ENCODE data around the gene PLXDC1.

Gene PLXDC1

DNA sequence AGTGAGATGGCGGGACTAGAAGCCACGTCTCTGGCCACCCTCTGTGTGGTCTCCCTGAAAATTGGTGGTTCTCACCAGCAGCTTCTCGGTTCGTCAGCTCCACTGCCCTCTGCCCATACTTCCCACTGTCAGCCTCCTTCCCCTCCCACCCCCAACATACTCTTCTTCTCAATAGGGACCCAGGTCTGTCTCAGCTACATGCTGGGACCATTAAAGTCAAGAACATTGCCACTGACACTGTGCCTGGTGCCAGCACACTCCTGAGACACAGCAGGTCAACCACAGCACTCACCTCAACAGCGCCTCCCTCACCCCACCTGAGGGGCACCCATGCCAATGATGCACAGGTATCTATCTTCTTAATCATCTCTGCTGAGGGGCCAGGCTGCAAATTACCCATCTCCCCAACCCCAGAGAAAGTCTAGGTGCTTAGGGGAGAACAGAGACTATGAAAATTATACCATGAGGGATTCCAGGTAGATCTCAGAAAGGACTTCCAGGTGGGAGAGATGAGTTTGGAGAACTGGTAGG, 1.3 kb downstream of the PLXDC1 start:
- Mint-ChIP-seq H3K4me3 (peak overlapping the region; percentile 40 to 67), H3K27me3 (peaks cover 8% of the 10 kb centered on the region), H3K27ac (no peak overlapping the region), H3K9me3 (no peaks in the 10 kb centered on the region), H3K4me1 (peaks cover 58% of the 10 kb centered on the region)
- DNase-seq = no peak
- no peak for ATAC-seq

DNA sequence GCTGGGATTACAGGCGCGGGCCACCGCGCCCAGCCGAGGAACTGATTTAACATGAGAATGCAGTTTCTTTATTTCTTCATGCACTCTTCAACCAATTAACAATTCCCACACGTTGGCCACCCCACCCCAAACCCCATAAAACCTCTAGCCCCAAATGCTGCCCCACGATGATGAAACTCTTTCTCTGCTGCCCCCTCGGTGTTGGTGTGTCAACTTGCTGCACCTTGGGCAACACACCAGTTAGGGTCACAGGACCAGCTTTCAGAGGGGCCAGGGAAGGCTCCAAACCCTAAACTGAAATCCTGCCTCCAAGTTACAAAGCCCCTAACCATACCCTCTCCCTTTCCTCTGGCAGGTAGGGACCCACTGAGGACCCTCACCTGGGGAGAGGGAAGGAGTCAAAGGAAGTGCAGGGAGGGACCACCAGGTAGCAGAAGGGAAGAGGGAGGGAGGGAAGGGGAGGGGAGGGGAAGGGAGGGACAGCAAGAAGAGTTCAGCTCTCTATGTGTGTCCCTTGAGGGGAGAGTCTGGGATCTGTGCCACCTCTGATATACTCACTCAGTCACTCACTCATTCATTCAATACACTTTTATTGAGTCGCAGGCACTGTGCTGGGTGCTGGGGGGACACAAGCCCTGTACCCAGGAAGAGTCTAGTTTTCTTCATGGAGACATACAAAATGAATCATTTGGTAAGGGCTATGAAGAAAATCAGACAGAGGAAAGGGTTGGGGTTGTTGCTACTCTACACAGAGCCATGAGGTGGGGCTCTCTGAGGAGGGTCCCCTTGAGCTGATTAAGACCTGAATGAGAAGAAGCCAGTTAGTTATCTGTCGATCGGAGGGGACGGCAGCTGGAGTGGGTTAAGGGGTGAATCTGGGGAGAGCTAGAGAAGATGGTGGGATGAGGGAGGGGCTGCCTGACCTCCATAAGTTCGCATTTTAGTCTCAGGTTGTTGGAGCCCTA, 3.9 kb downstream of the PLXDC1 start:
- no peaks in the 10 kb centered on the region for H3K9me3 Mint-ChIP-seq
- ATAC-seq (no peak), DNase-seq (no peak)
- peaks cover 8% of the 10 kb centered on the region for H3K27me3 Mint-ChIP-seq
- H3K4me3 Mint-ChIP-seq = no peak overlapping the region
- H3K27ac Mint-ChIP-seq = no peak overlapping the region
- H3K4me1 Mint-ChIP-seq = peaks cover 32% of the 10 kb centered on the region

DNA sequence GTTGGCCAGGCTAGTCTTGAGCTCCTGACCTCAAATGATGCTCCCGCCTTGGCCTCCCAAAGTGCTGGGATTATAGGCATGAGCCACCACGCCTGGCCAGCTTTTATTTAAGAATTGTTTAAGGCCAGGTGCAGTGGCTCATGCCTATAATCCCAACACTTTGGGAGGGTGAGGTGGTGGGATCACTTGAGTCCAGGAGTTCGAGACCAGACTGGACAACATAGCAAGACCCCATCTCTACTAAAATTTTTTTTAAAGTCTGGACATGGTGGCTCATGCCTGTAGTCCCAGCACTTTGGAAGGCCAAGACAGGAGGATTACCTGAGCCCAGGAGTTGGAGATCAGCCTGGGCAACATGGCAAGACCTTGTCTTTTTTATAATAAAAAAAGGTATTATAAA, 5.2 kb downstream of the PLXDC1 start:
- peaks cover 8% of the 10 kb centered on the region for H3K27me3 Mint-ChIP-seq
- H3K27ac Mint-ChIP-seq = no peak overlapping the region
- DNase-seq (no peak), ATAC-seq (no peak)
- peaks cover 0 to 6% of the 10 kb centered on the region in 2 donors for H3K9me3 Mint-ChIP-seq
- no peak overlapping the region for H3K4me3 Mint-ChIP-seq
- H3K4me1 Mint-ChIP-seq = peaks cover 22% of the 10 kb centered on the region

DNA sequence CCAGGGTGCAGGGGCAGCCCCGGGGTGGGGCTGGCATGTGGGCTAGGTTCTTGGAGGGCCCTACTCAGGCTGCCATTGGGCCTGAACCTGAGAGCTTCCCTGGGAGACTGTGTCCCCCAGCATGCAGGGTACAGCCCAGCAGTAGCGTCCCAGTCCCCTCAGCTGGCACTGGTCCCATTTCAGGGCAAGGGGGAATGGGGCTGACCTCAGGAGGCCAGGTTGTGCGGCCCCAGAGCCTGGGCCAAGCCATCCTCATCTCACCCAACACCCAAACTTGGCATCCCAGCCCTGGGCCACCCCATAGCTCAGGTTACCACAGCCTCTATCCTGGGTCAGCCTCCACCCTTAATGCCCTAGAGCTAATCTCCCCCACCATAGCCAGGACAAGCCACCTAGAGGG, 6.3 kb downstream of the PLXDC1 start:
- Mint-ChIP-seq H3K4me3 (no peak overlapping the region), H3K4me1 (peaks cover 13% of the 10 kb centered on the region), H3K27ac (peak overlapping the region in 1 of 2 donors; percentile 38), H3K9me3 (peaks cover 0 to 6% of the 10 kb centered on the region in 2 donors), H3K27me3 (peaks cover under 1% of the 10 kb centered on the region)
- ATAC-seq = peak; percentile 20
- no peak for DNase-seq

DNA sequence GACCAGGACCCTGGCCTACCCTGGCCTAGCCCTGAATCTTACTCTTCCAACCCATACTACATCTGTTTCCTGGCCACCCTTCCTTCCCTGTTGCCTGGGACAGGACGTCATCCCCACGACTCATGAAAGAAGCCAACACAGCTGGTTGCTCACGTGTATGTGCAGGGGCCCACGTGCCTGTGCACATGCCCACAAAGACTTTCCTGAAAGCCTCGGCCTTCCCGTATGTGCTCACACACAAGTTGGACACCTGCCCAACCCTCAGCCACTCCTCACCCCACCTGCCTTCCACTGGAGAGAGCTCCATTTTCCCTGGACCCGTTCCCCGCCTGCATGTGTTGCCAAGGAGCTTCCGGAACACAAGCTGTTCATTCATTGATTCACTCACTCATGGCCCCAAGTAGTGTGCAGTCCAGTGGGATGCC, 7.0 kb downstream of the PLXDC1 start:
- no peaks in the 10 kb centered on the region for H3K27me3 Mint-ChIP-seq
- H3K4me1 Mint-ChIP-seq = peaks cover 7% of the 10 kb centered on the region
- DNase-seq = no peak
- H3K27ac Mint-ChIP-seq = no peak overlapping the region
- no peak for ATAC-seq
- H3K9me3 Mint-ChIP-seq = peaks cover 0 to 6% of the 10 kb centered on the region in 2 donors
- no peak overlapping the region for H3K4me3 Mint-ChIP-seq

DNA sequence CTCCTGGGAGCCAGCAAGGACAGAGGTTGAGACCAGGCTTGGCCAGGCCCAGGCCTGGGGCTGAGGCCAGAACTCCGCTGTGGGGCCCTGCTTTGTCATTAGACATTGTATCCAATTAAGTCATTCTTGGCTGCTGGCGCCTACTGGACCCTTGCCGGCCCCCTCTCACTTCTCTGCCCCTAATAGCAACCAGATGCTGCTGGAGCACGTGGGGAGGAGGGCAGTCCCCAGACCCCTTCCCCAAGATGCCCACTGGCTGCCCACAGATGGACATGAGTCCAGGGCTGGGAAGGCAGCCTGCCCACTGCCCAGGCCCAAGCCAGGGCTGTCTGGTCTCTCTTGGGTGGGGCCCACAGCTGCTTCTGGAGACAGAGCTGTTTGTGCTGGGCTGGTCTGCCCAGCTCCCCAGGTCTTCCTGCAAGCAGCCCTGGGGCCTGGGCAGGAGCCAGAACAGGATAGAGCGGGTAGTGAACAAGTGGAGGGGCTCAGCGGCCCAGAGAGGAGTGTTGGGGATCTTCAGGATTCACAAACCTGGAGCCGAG, 7.8 kb downstream of the PLXDC1 start:
- Mint-ChIP-seq H3K4me1 (no peaks in the 10 kb centered on the region), H3K27ac (no peak overlapping the region), H3K27me3 (no peaks in the 10 kb centered on the region), H3K4me3 (no peak overlapping the region), H3K9me3 (peaks cover 0 to 6% of the 10 kb centered on the region in 2 donors)
- ATAC-seq = no peak
- DNase-seq = no peak

DNA sequence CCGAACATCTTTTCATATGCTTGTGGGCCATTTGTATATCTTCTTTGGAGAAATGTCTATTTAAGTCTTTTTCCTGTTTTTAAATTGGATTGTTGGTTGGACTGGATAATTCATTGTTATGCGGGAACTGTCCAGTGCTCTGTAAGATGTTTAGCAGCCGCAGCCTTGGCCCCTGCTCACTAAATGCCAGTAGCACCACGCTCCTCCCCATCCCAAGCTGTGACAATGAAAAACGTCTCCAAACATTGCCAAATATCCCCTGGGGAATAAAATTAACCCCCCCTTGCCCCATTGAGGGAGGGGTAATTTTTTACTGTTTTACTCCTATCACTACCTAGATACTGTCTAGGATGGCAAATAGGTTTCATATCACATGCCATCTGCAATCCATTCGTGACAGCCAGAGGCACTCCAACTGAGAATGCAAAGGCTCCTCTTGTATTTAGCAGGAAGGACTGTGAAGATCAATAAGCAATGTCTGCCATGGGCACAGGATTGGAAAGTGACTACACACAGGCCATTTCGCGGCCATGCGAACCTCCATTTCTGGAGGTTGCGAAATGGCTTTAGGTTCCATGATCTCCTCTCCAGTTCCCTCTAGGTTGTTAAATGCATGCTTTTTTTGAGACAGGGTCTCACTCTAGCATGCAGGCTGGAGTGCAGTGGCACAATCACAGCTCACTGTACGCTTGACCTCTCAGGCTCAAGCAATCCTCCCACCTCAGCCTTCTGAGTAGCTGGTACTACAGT, 9.3 kb downstream of the PLXDC1 start:
- Mint-ChIP-seq H3K4me3 (no peak overlapping the region), H3K27me3 (no peaks in the 10 kb centered on the region), H3K4me1 (no peaks in the 10 kb centered on the region), H3K27ac (no peak overlapping the region), H3K9me3 (peaks cover 0 to 6% of the 10 kb centered on the region in 2 donors)
- DNase-seq (no peak), ATAC-seq (no peak)

DNA sequence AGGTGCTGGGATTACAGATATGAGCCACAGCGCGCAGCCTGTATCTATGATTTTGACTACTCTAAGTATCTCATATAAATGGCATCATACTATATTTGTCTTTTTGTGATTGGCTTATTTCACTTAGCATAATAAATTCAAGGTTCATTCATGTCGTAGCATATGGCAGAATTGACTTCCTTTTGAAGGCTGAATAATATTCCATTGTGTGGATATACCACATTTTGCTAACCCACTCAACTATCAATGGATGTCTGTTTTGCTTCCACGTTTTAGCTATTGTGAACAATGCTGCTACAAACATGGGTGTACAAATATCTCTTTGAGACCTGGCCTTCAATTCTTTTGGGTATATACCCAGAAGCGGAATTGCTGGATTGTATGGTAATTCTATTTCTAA, 10.1 kb downstream of the PLXDC1 start:
- no peak for ATAC-seq
- H3K27ac Mint-ChIP-seq = no peak overlapping the region
- no peak overlapping the region for H3K4me3 Mint-ChIP-seq
- DNase-seq = no peak
- peaks cover 0 to 6% of the 10 kb centered on the region in 2 donors for H3K9me3 Mint-ChIP-seq
- H3K4me1 Mint-ChIP-seq = no peaks in the 10 kb centered on the region
- no peaks in the 10 kb centered on the region for H3K27me3 Mint-ChIP-seq

DNA sequence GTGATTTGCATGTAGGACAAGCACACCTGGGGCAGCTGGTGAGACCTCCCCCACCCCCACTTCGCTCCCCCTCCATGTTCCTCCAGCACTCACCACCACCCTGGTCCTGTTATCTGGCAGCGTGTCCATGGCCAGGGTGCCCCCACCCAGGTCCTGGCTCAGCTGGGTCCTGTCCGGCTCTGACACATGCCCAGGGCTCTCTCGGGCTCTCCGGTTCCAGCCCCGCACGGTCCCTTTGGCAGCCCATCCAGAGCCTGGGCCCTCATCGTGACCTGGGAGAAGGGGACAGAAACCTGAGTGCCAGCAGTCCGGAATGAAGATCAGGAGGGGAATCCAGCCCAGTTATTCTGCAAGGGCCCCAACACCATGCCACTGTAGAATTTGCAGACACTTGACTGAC, 11.9 kb downstream of the PLXDC1 start:
- Mint-ChIP-seq H3K27me3 (no peaks in the 10 kb centered on the region), H3K27ac (no peak overlapping the region), H3K9me3 (peaks cover 0 to 6% of the 10 kb centered on the region in 2 donors), H3K4me3 (no peak overlapping the region), H3K4me1 (no peaks in the 10 kb centered on the region)
- DNase-seq (no peak), ATAC-seq (no peak)

DNA sequence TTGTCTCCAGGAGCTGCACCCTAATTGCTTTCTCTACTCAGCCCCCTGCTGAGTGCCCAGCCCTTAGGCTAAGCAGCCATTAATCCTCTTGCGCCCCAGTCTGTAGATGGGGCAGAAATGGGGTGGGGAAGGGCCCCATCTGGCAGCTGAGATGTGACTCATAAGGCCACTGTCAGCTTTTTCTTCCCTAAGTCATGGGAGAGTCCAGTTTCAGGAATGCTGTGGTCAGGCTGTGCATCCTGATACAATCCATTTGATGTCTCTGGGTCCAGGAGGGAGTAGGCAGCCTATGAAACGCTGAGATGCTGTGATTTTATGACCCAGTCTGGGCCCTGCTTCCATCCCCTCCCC, 12.3 kb downstream of the PLXDC1 start:
- Mint-ChIP-seq H3K27ac (no peak overlapping the region), H3K9me3 (peaks cover 0 to 6% of the 10 kb centered on the region in 2 donors), H3K4me3 (no peak overlapping the region), H3K4me1 (no peaks in the 10 kb centered on the region), H3K27me3 (no peaks in the 10 kb centered on the region)
- no peak for DNase-seq
- no peak for ATAC-seq

DNA sequence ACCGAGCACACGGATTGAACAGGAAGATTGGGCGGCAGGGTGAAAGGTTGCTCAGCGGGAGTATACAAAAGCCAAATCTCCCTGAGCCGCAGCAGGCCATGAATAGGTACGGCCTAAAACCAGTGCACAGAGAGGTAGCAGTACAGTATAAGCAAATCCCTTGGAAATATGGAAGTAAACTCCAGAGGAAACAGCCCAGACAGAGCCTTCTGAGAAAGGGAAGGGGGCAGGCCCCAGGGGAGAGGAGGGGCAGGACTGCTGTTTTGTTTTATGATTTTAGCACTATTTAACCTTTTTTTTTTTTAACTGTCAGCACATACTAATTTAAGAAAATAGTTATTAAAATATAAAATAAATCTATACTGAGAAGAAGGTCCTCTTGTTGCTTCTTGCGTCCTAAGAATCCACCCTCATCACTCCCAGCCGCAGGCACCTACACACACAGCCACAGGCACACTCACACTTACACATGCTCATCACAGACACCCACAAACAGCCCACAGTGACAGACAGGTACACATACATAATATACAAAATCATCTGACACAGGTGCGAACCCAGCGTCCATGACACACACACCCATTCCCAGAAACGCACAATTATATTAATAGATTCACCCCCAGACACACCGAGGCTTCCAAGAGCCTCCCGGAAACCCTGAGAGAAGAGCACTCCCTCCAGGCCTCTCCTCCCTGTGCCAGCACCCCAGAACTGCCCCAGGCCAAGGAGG, 12.8 kb downstream of the PLXDC1 start:
- Mint-ChIP-seq H3K27ac (peak overlapping the region in 1 of 2 donors; percentile 83), H3K9me3 (peaks cover 0 to 6% of the 10 kb centered on the region in 2 donors), H3K27me3 (no peaks in the 10 kb centered on the region), H3K4me1 (no peaks in the 10 kb centered on the region), H3K4me3 (no peak overlapping the region)
- ATAC-seq = no peak
- no peak for DNase-seq

DNA sequence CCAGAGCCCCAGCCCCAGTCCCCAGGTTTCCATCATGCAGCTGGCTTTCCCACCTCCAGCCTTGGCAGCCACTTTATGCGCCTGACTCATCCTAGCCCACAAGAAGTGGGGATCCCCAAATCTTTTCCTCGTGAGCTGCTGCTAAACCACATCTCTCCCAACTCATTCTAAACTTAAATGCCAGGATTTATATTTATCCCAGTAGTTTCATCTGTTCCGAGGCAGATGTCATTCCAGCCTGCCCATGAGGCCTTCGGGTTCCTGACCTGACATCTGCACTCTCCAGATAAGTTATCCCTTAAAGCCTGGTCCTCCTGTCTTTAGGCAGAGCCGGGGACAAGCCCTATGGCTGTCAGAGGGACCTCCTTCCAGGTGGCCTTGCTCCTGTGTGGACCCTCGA, 16.6 kb downstream of the PLXDC1 start:
- DNase-seq = no peak
- no peak overlapping the region for H3K27ac Mint-ChIP-seq
- H3K4me1 Mint-ChIP-seq = no peaks in the 10 kb centered on the region
- H3K9me3 Mint-ChIP-seq = no peaks in the 10 kb centered on the region
- H3K4me3 Mint-ChIP-seq = no peak overlapping the region
- no peak for ATAC-seq
- no peaks in the 10 kb centered on the region for H3K27me3 Mint-ChIP-seq

DNA sequence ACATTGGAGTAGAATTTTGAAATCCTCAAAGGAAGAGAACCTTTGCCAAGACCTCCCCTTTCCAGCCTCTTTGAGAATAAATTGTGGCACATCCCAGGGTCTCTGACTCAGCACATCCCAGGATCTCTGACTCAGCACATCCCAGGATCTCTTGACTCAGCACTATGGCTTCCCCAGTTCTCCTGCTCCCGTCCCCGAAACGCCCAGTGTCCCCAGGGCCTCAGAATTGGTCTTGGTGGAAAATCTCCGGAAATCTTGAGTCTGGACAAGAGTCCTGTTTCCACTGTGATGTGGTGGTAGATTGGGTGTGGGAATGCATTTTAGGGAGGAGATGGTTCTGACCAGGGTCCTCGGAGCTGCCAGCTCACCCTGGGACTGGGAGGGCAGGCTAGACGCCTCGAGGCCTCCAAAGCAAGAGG, 19.2 kb downstream of the PLXDC1 start:
- Mint-ChIP-seq H3K4me3 (no peak overlapping the region), H3K27me3 (no peaks in the 10 kb centered on the region), H3K9me3 (no peaks in the 10 kb centered on the region), H3K4me1 (no peaks in the 10 kb centered on the region), H3K27ac (peak overlapping the region in 1 of 2 donors; percentile 20)
- DNase-seq (no peak), ATAC-seq (no peak)

DNA sequence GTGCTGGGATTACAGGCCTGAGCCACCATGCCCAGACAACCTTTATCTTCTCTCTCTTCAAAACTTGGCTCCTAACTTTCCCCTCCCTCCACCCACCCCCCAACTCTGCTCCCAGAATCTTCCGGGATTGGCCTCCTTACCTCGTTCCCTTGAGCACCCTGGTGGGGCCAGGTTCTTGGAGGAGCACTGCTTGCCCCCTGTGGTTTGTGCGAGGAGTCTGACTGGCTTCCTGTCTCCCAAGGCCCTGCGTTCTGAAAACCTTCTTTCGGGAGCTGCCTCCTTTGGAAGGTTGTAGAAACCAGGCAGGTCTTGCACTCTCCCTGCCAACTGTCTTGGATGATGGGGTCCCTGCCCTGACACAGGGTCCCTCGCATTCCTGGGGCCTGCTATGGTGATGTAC, 19.8 kb downstream of the PLXDC1 start:
- no peak for ATAC-seq
- no peaks in the 10 kb centered on the region for H3K9me3 Mint-ChIP-seq
- H3K27ac Mint-ChIP-seq = no peak overlapping the region
- no peaks in the 10 kb centered on the region for H3K27me3 Mint-ChIP-seq
- H3K4me1 Mint-ChIP-seq = no peaks in the 10 kb centered on the region
- no peak for DNase-seq
- no peak overlapping the region for H3K4me3 Mint-ChIP-seq

DNA sequence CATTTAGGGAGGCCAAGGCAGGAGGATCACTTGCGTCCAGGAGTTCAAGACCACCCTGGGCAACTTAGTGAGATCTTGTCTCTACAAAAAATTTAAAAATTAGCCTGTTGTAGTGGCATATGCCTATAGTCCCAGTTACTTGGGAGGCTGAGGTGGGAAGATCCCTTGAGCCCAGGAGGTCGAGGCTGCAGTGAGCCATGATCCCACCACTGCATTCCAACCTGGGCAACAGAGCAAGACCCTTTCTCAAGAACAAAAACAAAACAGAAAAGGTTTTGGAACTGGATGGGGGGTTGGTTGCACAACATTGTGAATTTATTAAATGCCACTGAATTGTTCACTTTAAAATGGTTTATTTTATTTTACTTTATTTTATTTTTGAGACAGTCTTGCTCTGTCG, 21.2 kb downstream of the PLXDC1 start:
- Mint-ChIP-seq H3K27ac (no peak overlapping the region), H3K27me3 (no peaks in the 10 kb centered on the region), H3K9me3 (no peaks in the 10 kb centered on the region), H3K4me3 (no peak overlapping the region), H3K4me1 (no peaks in the 10 kb centered on the region)
- ATAC-seq = no peak
- DNase-seq = no peak

Measured in stimulated activated naive CD8-positive, alpha-beta T cell treated with anti-CD3 and anti-CD28 coated beads, Interleukin-15, amount 100 ng/mL, for 72 hours (primary cell).